AG10803 (cell line): ENCODE measurements around the gene CDK17.
"Not testable (repeated sequence)": the region's sequence is repeated elsewhere in the genome, so short reads cannot be mapped to it uniquely, and the experiment has no call there.

Experiments used
- DNase-seq: peaks from one replicate; pipeline ENCODE4 v3.0.0; 2010; ENCODE audit warnings: low read depth
- H3K4me3 ChIP-seq: 2 replicates; pipeline ENCODE4 v1.5.1; 2011; ENCODE audit warnings: mild to moderate bottlenecking, low read length, control low read depth
- TF ChIP-seq, protein P1 (sequence below): conservative IDR thresholded peaks from 2 replicates; pipeline ENCODE4 v1.5.1; 2011; ENCODE audit warnings: mild to moderate bottlenecking, low read length, control low read depth, inconsistent platforms

The CDK17 gene

DNA sequence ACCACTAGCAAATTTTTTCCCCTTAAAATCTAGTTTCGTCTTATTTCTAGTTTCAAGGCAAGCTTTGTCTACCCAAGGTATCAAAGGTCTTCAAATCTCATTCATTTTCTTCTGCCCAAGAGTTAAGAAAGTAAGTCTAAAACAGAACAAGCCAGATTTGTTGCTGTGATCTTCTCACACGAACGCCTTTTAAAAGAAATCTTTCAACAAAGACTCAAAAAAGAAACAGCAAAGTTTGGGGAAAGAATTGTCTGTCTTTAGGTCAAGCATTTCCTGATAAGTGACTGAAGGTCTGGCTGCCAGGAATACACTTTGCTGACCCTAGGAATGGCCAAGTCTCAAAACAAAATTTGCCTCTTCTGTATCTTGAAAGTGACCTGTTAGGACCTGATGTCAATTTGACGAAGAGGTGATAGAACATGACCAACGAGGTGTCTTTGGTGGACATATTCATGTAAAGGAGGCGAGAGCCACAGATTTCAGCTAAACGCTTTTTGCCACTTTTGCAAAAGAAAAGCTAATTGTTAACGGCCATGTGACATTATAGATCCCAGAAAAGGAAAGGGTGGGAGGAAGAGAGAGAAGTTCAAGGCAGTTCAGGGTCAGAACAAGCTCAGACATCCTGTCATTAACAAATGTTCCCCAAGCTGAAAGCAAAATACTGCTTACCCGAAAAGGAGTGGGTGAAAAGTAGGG is 1.7 kb downstream of the CDK17 start:
- H3K4me3 ChIP-seq, result peak overlapping the region; percentile 94
- TF ChIP-seq, protein P1, sequence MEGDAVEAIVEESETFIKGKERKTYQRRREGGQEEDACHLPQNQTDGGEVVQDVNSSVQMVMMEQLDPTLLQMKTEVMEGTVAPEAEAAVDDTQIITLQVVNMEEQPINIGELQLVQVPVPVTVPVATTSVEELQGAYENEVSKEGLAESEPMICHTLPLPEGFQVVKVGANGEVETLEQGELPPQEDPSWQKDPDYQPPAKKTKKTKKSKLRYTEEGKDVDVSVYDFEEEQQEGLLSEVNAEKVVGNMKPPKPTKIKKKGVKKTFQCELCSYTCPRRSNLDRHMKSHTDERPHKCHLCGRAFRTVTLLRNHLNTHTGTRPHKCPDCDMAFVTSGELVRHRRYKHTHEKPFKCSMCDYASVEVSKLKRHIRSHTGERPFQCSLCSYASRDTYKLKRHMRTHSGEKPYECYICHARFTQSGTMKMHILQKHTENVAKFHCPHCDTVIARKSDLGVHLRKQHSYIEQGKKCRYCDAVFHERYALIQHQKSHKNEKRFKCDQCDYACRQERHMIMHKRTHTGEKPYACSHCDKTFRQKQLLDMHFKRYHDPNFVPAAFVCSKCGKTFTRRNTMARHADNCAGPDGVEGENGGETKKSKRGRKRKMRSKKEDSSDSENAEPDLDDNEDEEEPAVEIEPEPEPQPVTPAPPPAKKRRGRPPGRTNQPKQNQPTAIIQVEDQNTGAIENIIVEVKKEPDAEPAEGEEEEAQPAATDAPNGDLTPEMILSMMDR, result no peak
- no peak for DNase-seq

DNA sequence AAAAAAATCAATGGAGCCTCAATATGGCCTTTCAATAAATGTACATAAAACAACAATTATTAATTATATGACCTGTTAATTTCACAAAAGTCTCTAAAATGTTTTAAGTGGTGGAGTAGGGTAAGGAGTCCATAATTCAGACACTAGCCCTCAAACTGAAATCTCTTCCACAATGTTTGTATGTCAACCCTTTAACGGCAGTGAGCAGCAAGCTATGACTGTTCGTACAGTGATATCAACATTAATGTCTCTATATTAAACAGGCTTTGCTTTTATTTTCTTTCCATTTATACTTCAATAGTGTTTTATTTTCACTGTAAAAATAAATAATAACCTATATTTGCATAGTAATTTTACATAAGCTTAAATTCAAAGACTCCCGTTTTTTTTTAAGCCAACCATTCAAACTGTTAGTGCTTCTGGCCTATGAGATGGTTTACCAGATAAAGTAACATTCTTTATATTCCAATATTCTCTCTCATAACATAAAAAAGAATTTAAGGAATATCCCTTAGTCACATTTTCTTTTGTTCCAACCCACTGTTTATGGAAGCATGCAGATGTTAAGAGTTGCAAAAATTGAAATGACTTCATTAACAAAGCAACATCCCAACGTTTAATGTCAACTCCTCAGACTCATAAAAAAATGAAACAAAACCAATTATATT is 2.3 kb downstream of the CDK17 start:
- H3K4me3 ChIP-seq, result peak overlapping the region; percentile 94
- peak; percentile 71 for DNase-seq
- TF ChIP-seq, protein P1, result no peak

DNA sequence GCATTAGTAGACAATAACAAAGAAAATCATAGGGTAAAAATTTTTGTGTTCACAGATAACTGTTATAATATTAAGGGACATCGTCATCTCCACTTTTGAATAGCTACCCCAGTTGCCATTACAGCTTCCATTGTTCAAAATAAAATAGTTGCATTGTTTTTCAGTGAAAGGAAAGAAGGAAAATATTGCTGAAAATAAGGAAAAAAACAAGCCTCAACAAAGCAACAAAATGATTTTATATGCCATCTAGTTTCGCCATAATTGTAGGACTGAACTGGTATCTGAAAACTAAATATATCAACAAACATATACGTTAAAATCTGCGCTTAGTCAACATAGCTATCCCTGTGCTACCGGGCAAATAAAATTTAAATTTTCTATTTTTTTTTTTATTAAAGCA is 3.3 kb downstream of the CDK17 start:
- peak overlapping the region; percentile 94 for H3K4me3 ChIP-seq
- no peak for DNase-seq
- TF ChIP-seq, protein P1, result no peak

DNA sequence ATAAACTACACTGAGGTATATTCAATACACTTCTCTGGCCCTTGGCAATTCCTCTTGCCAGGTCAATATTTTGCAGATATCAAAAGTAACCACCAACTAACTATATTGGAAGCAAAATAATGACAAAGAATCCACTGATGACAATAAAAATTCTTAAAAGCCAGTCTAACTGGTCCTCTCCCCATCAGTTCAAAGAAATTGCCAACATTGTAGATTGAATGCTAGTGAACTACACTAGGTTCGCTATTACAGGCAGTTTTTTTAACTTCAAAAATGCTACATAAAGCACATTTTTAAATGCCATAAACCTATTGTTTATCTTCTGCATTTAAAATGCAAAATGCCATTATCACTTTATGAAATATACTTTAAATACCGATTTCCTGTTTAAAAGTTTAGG is 4.0 kb downstream of the CDK17 start:
- no peak for DNase-seq
- no peak overlapping the region for H3K4me3 ChIP-seq
- TF ChIP-seq, protein P1, result no peak

DNA sequence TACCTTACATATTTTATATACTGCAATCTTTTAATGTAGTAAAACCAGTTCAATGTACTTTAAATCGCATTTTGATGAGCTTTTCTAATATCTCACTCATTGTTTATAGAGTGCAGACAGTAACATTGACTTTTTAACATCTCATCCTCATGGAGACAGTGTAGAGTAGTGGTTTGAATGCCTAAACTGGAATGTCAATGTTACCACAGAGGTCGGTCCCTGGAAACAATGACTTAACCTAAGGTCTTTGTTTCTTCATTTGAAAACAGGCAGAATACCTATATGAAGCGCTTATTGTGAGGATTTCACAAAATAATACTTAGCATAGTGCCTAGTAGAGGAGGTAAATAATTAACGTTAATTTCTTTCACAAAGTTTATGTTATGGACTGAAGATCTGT is 5.0 kb downstream of the CDK17 start:
- DNase-seq, result no peak
- H3K4me3 ChIP-seq, result no peak overlapping the region
- TF ChIP-seq, protein P1, result no peak

DNA sequence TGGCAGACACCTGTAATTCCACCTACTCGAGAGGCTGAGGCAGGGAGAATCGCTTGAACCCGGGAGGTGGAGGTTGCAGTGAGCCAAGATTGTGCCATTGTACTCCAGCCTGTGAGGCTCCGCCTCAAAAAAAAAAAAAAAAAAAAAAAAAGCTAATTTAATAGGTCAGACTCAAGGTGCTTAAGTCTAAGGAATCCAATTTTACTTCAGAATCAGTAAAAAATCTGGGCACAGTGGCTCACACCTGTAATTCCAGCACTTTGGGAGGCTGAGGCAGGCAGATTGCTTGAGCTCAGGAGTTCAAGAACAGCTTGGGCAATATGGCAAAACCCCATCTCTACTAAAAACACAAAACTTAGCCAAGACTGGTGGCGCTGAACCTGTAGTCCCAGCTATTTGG is 7.0 kb downstream of the CDK17 start:
- not testable (repeated sequence) for DNase-seq, H3K4me3 ChIP-seq

DNA sequence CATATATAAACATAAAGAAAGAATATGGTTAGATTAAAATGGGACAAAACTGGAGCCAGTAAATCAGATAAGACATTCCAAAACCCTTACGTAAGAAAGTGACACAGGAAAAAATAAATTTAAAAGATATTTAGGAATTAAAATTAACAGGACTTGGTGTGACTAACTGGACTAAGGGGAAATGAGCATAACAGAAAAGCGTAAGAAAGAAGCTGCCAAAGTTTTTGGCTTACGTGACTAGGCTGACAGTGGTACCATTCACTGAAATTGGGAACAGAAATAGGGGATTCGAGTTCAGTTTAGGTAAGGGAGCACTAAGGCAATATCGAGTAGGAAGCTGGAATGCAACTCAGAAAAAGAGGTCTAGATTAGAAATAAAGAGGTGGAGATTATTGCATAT is 7.8 kb downstream of the CDK17 start:
- DNase-seq, result no peak
- TF ChIP-seq, protein P1, result no peak
- H3K4me3 ChIP-seq, result no peak overlapping the region
